Inflammatory macrophage treated with lipopolysaccharide for 1 hour (primary cell): ENCODE data around the gene CHTF18.
"Not testable (repeated sequence)": the region's sequence is repeated elsewhere in the genome, so short reads cannot be mapped to it uniquely, and the experiment has no call there.

Experiments used
- DNase-seq, 2 donors: peaks; one replicate each; pipeline ENCODE4 v3.0.0-alpha.2; 2020 to 2022

Gene CHTF18

GRCh38 chr16:788399-789126, at the start of gene CHTF18:
Gene CHTF18 (plus strand): TSS chr16:788620. CDS start chr16:788685, 65 bp downstream.
- peak; percentile 87 to 93 for DNase-seq

- DNase-seq: no peak
Observed at GRCh38 chr16:739560-740458, 48.6 kb upstream of the CHTF18 start.

GRCh38 chr16:740459-740763, 48.0 kb upstream of the CHTF18 start:
- no peak for DNase-seq

GRCh38 chr16:740764-741505, 47.5 kb upstream of the CHTF18 start, which contains the start of gene CIAO3:
Gene CIAO3 (minus strand): TSS chr16:740997. CDS start chr16:740985, 12 bp downstream.
- DNase-seq: peak; percentile 80 to 91

GRCh38 chr16:741986-742629, 46.3 kb upstream of the CHTF18 start:
- DNase-seq: no peak

- not testable (repeated sequence) for DNase-seq
Observed at GRCh38 chr16:742894-743293, 45.5 kb upstream of the CHTF18 start.

GRCh38 chr16:743794-744500, 44.5 kb upstream of the CHTF18 start:
- no peak for DNase-seq

- DNase-seq: no peak
Observed at GRCh38 chr16:745739-746138, 42.7 kb upstream of the CHTF18 start.

GRCh38 chr16:746637-747036, 41.8 kb upstream of the CHTF18 start:
- DNase-seq: no peak

GRCh38 chr16:747978-748746, 40.3 kb upstream of the CHTF18 start:
- DNase-seq: no peak

- no peak for DNase-seq
Observed at GRCh38 chr16:749010-749409, 39.4 kb upstream of the CHTF18 start.

GRCh38 chr16:750485-750884, 37.9 kb upstream of the CHTF18 start:
- DNase-seq: no peak

GRCh38 chr16:751152-752006, 37.0 kb upstream of the CHTF18 start:
- no peak for DNase-seq

GRCh38 chr16:752007-752312, 36.5 kb upstream of the CHTF18 start:
- DNase-seq: no peak

- DNase-seq: not testable (repeated sequence)
Observed at GRCh38 chr16:754121-754607, 34.3 kb upstream of the CHTF18 start.

- peak; percentile 47 to 51 for DNase-seq
Observed at GRCh38 chr16:754656-755055, 33.8 kb upstream of the CHTF18 start.

- peak; percentile 25 to 63 for DNase-seq
Observed at GRCh38 chr16:756428-756827, 32.0 kb upstream of the CHTF18 start.

- no peak for DNase-seq
Observed at GRCh38 chr16:759110-759910, 29.1 kb upstream of the CHTF18 start.

GRCh38 chr16:760065-760464, 28.4 kb upstream of the CHTF18 start:
- DNase-seq: no peak
